HG03565 (cell line): ENCODE measurements around the gene ZNF207.
"Not testable (repeated sequence)": the region's sequence is repeated elsewhere in the genome, so short reads cannot be mapped to it uniquely, and the experiment has no call there.

Source experiments
- ATAC-seq: cut with Tn5 transposase; IDR thresholded peaks from one replicate; pipeline ENCODE4 v1.9.1; 2021; ENCODE audit warnings: mild to moderate bottlenecking, moderate library complexity; ENCODE audit not compliant: unreplicated experiment

The ZNF207 gene

GRCh38 chr17:32385971-32386370, 36.0 kb downstream of the ZNF207 start:
- ATAC-seq, result no peak

- no peak for ATAC-seq
Observed at GRCh38 chr17:32386844-32387243, 36.9 kb downstream of the ZNF207 start.

- ATAC-seq, result not testable (repeated sequence)
Observed at GRCh38 chr17:32388128-32388527, 38.2 kb downstream of the ZNF207 start.

- no peak for ATAC-seq
Observed at GRCh38 chr17:32388613-32389459, 38.9 kb downstream of the ZNF207 start.

GRCh38 chr17:32393904-32394303, 43.9 kb downstream of the ZNF207 start:
- no peak for ATAC-seq

- no peak for ATAC-seq
Observed at GRCh38 chr17:32396343-32396742, 46.4 kb downstream of the ZNF207 start.

GRCh38 chr17:32398946-32399345, 49.0 kb downstream of the ZNF207 start:
- ATAC-seq, result no peak

- ATAC-seq, result not testable (repeated sequence)
Observed at GRCh38 chr17:32410085-32410484, 60.1 kb downstream of the ZNF207 start.

GRCh38 chr17:32426894-32427293, 76.9 kb downstream of the ZNF207 start:
- ATAC-seq, result no peak

GRCh38 chr17:32429598-32429997, 79.6 kb downstream of the ZNF207 start:
- no peak for ATAC-seq
